ENCODE results near the gene NUDC. TPM values are rescaled to one million over a fixed set of nuclear protein-coding genes. Genes with fewer than 3 reads are reported as not detected.

NUDC gene
- total and polyA plus RNA-seq, 2 of the 13 experiments (the other 11 are each of a cell fraction or from before 2014, with no cell fraction given): 34.7 to 104 TPM

GRCh38 chr1:26913754-26914619, 7.6 kb upstream of the NUDC start, which contains the start of gene NR0B2 (continued):
- TF ChIP-seq ASH2L (IDR thresholded peaks at IDR 0.05; ENCODE audit: insufficient read length, low read depth, low read length): no peak
- peak; percentile 96 for TF ChIP-seq NFKBIZ (CRISPR knock-in tag; IDR thresholded peaks at IDR 0.05)
- peak; percentile 100 for TF ChIP-seq HNRNPL (IDR thresholded peaks at IDR 0.05; ENCODE audit: low read depth, low read length)
- no peak for TF ChIP-seq SMAD9 (CRISPR knock-in tag; IDR thresholded peaks at IDR 0.05)
- peak; percentile 50; the same call in 1 of the 2 replicates for TF ChIP-seq KDM2A (CRISPR knock-in tag; IDR thresholded peaks at IDR 0.05; ENCODE audit: borderline replicate concordance, low read depth)
- no peak for TF ChIP-seq E2F5 (CRISPR knock-in tag; conservative IDR thresholded peaks at IDR 0.05)
- TF ChIP-seq ZNF318 (CRISPR knock-in tag; IDR thresholded peaks at IDR 0.05): peak; percentile 48; the same call in 1 of the 2 replicates
- TF ChIP-seq ZNF512B (CRISPR knock-in tag; IDR thresholded peaks at IDR 0.05; ENCODE audit: borderline replicate concordance): 0 out of 2 replicates have a peak, but pooled peaks have one; percentile 26
- peak; percentile 99 for TF ChIP-seq FOSL2 (CRISPR knock-in tag; IDR thresholded peaks at IDR 0.05)
- 0 out of 2 replicates have a peak, but pooled peaks have one; percentile 75 for TF ChIP-seq TP53 (CRISPR knock-in tag; conservative IDR thresholded peaks at IDR 0.05)
- peak; percentile 82 for TF ChIP-seq SOX13 (IDR thresholded peaks at IDR 0.05)
- peak in 1 of 2 experiments; percentile 94; a peak in 2 of 4 replicates for TF ChIP-seq SOX13 (CRISPR knock-in tag; conservative IDR thresholded peaks at IDR 0.05 in 1 of 2, IDR thresholded peaks at IDR 0.05 in 1 of 2)
- peak; percentile 99 for TF ChIP-seq TFE3 (CRISPR knock-in tag; IDR thresholded peaks at IDR 0.05)
- TF ChIP-seq ZNF720 (CRISPR knock-in tag; IDR thresholded peaks at IDR 0.05): no peak

Measured in HepG2 (cell line).